K562 (cell line): Measurements from ENCODE around the gene ACAT1.

Experiments used
- MCM5 ChIP-seq: fragments of 450-650 bp; IDR thresholded peaks from 2 replicates; pipeline ENCODE4 v1.6.1; 2016; ENCODE audit warnings: low read depth
- SETDB1 ChIP-seq: IDR thresholded peaks from one replicate; pipeline ENCODE4 v1.6.1; 2012; ENCODE audit warnings: low read length, control low read depth, inconsistent platforms
- SMC3 ChIP-seq: conservative IDR thresholded peaks from 2 replicates; pipeline ENCODE4 v1.6.1; 2011; ENCODE audit warnings: low read depth, low read length, improper control_type of control experiment; ENCODE audit not compliant: insufficient read depth

GRCh38 chr11:108193725-108194124, 72.4 kb downstream of the ACAT1 start:
- TF ChIP-seq SMC3 (no peak), MCM5 (no peak), SETDB1 (no peak)
